Right lobe of liver (tissue), 6 donors: Measurements from ENCODE around the gene SEMA5B. TPM values are rescaled to one million over a fixed set of nuclear protein-coding genes. Genes with fewer than 3 reads are reported as not detected.

Experiments
- ATAC-seq, 4 donors: fragments of 200-7000 bp; cut with Tn5 transposase; one replicate each; pipeline ENCODE4 v1.9.1; 2020; ENCODE audit warnings: mild to moderate bottlenecking in 4 of 4, moderate library complexity in 4 of 4
- DNase-seq, 3 donors: peaks; one replicate each; pipeline ENCODE4 v3.0.0-alpha.2; 2020
- H3K27ac ChIP-seq, 3 donors: fragments of 200-600 bp; one replicate each; pipeline ENCODE4 v1.8.0; 2022
- H3K27me3 ChIP-seq, 2 donors: fragments of 200-600 bp; one replicate each; pipeline ENCODE4 v1.8.0; 2022
- H3K36me3 ChIP-seq, 4 donors: fragments of 200-600 bp; sonication (generic) in 1 of 4; one replicate each; pipeline versions ENCODE4 v1.5.1 to v1.8.0; 2017 to 2022; ENCODE audit warnings: control low read depth in 1 of 4
- H3K4me1 ChIP-seq, 4 donors: fragments of 200-600 bp; sonication (generic) in 1 of 4; one replicate each; pipeline versions ENCODE4 v1.5.1 to v1.8.0; 2017 to 2022; ENCODE audit warnings: control low read depth in 1 of 4
- H3K4me3 ChIP-seq, 3 donors: fragments of 200-600 bp; one replicate each; pipeline ENCODE4 v1.8.0; 2022
- H3K9me3 ChIP-seq, 4 donors: fragments of 200-600 bp; sonication (generic) in 1 of 4; one replicate each; pipeline versions ENCODE4 v1.5.1 to v1.8.0; 2017 to 2022; ENCODE audit warnings: control low read depth in 1 of 4
- CTCF ChIP-seq, 4 donors: fragments of 200-600 bp in 3 of 4; fragments of 450-650 bp in 1 of 4; IDR thresholded peaks; one replicate each; pipeline versions ENCODE4 v1.5.1 to v1.8.0; 2016 to 2022; ENCODE audit warnings: antibody characterized with exemption in 4 of 4, mild to moderate bottlenecking in 2 of 4
- POLR2A ChIP-seq: fragments of 450-650 bp; IDR thresholded peaks from one replicate; pipeline ENCODE4 v1.6.1; 2017; ENCODE audit warnings: antibody characterized with exemption, mild to moderate bottlenecking
- WGBS: methylation state at CpG from one replicate; pipeline ENCODE4 v1.1.6; 2018; ENCODE audit warnings: low coverage, low lambda C conversion rate; ENCODE audit not compliant: insufficient coverage; ENCODE audit errors: missing lambda C conversion rate; 5-methylcytosine and 5-hydroxymethylcytosine counted together
- intact Hi-C, 2 donors: fragments of 100-400 bp; cut with DNase I; formaldehyde crosslinking; loops; one replicate each; pipeline versions ENCODE4 v1.11.2 to v1.14.1; 2022
- total RNA-seq, 6 experiments: library from RNA; depleted of rRNA in 2 of 6; stranded (reverse); fragments of >200 nt in 2 of 6; fragmentation: NEBNext Ultra II Directional in 3 of 6; extraction: Animal tissue kit (Norgen Biotek cat#: 25700) in 3 of 6; gene quantifications; one replicate each; pipeline versions ENCODE4 v1.1.0 to v1.2.4, GENCODE V29; 2016 to 2023
- donor health status: DM: no; HTN: yes; CAD: no.
- donor health status: DM: no; HTN: no; CAD: no.
- donor health status: DM: no; HTN: no; CAD: no.
- donor health status: DM: no; HTN: yes; CAD: no.
- donor health status: DM: no; HTN: yes; CAD: no.

Gene SEMA5B
- total RNA-seq, 6 experiments from 2014 or later, result 0.12 to 0.65 (median 0.25) TPM

GRCh38 chr3:122942239-122942638, 85.3 kb downstream of the SEMA5B start:
- ATAC-seq, result no peak
- no CpG with 5 or more reads among the region's 3 CpGs for WGBS
- Histone ChIP-seq H3K27me3 (no peaks in the 10 kb centered on the region), H3K4me1 (peaks cover 0 to 4% (median 0%) of the 10 kb centered on the region in 4 donors), H3K4me3 (no peak overlapping the region), H3K36me3 (no peaks in the 10 kb centered on the region), H3K9me3 (no peaks in the 10 kb centered on the region), H3K27ac (no peak overlapping the region)
- intact Hi-C loops, result loop anchor here (10.0 kb wide), 3 partner anchors 73 to 323 kb away; no protein-coding TSS in a partner anchor
- no peak for DNase-seq
- no peak for TF ChIP-seq CTCF (IDR thresholded peaks at IDR 0.05)
- no peak for TF ChIP-seq POLR2A

GRCh38 chr3:122941228-122942206, 86.0 kb downstream of the SEMA5B start:
- Histone ChIP-seq H3K4me3 (no peak overlapping the region), H3K27ac (no peak overlapping the region), H3K36me3 (no peaks in the 10 kb centered on the region), H3K4me1 (peaks cover 0 to 4% (median 0%) of the 10 kb centered on the region in 4 donors), H3K9me3 (no peaks in the 10 kb centered on the region), H3K27me3 (no peaks in the 10 kb centered on the region)
- TF ChIP-seq POLR2A (no peak), CTCF (IDR thresholded peaks at IDR 0.05) (peak in 1 of 4 donors; percentile 14)
- DNase-seq, result no peak
- intact Hi-C loops, result loop anchor here (10.0 kb wide), 3 partner anchors 73 to 323 kb away; no protein-coding TSS in a partner anchor
- ATAC-seq, result no peak
- WGBS, result 81% methylated on average over 6 of the region's 6 CpGs

- ATAC-seq, result no peak
- 73% methylated on average over 3 of the region's 5 CpGs for WGBS
- TF ChIP-seq CTCF (IDR thresholded peaks at IDR 0.05), result no peak
- no peak for TF ChIP-seq POLR2A
- no peak for DNase-seq
- no peak overlapping the region for H3K4me3 ChIP-seq
- intact Hi-C loops, result loop anchor here (10.0 kb wide), 3 partner anchors 74 to 324 kb away; no protein-coding TSS in a partner anchor
- H3K27me3 ChIP-seq, result no peaks in the 10 kb centered on the region
- H3K9me3 ChIP-seq, result no peaks in the 10 kb centered on the region
- H3K4me1 ChIP-seq, result peaks cover 0 to 4% (median 0%) of the 10 kb centered on the region in 4 donors
- H3K36me3 ChIP-seq, result no peaks in the 10 kb centered on the region
- H3K27ac ChIP-seq, result no peak overlapping the region
Observed at GRCh38 chr3:122940628-122941086, 86.9 kb downstream of the SEMA5B start.

- no peaks in the 10 kb centered on the region for H3K9me3 ChIP-seq
- H3K27ac ChIP-seq, result no peak overlapping the region
- 68% methylated on average over 6 of the region's 9 CpGs for WGBS
- intact Hi-C loops, result no loop called here
- H3K4me3 ChIP-seq, result no peak overlapping the region
- H3K27me3 ChIP-seq, result no peaks in the 10 kb centered on the region
- ATAC-seq, result peak in 2 of 4 donors; percentile 12 to 22
- peak in 1 of 3 donors; percentile 38 for DNase-seq
- H3K36me3 ChIP-seq, result no peaks in the 10 kb centered on the region
- no peak for TF ChIP-seq POLR2A
- no peak for TF ChIP-seq CTCF (IDR thresholded peaks at IDR 0.05)
- peaks cover 0 to 4% (median 0%) of the 10 kb centered on the region in 4 donors for H3K4me1 ChIP-seq
Observed at GRCh38 chr3:122938783-122939425, 88.7 kb downstream of the SEMA5B start.
